H1 (cell line): ENCODE data around the gene IL5. TPM values are rescaled to one million over a fixed set of nuclear protein-coding genes. Genes with fewer than 3 reads are reported as not detected.
"Not testable (repeated sequence)": the region's sequence is repeated elsewhere in the genome, so short reads cannot be mapped to it uniquely, and the experiment has no call there.

Experiments
- CTCF ChIA-PET: fragments of 300-600 bp; sonication (Branson Sonifier 250); formaldehyde crosslinking; loops from one replicate; lab custom pipeline; 2021; ENCODE audit not compliant: partially characterized antibody; lab: Charles Lee
- POLR2A ChIA-PET: fragments of 300-600 bp; sonication (Branson Sonifier 250); formaldehyde crosslinking; loops from one replicate; lab custom pipeline; 2021; ENCODE audit warnings: inconsistent platforms; ENCODE audit not compliant: partially characterized antibody; lab: Charles Lee
- DNase-seq, 2 experiments: peaks; one replicate each; pipeline versions ENCODE4 v3.0.0 to v3.0.0-alpha.2; 2010 to 2022; ENCODE audit warnings: low spot score in 2 of 2, low read depth in 1 of 2, mixed read lengths in 1 of 2
- FAIRE-seq: peaks from 2 replicates; lab custom pipeline; 2011; peaks lifted over from hg19 to GRCh38; lab: Jason Lieb, UNC
- H2AFZ ChIP-seq: 2 replicates; pipeline ENCODE4 v1.8.1; 2012; ENCODE audit warnings: low read length, inconsistent platforms
- H2AK5ac ChIP-seq: 2 replicates; pipeline ENCODE4 v1.6.1; 2013; ENCODE audit warnings: low read depth, low read length
- H2BK120ac ChIP-seq: replicated peaks from 2 replicates; pipeline ENCODE3; 2013; ENCODE audit warnings: low read depth, low read length, inconsistent platforms
- H2BK12ac ChIP-seq: 2 replicates; pipeline ENCODE4 v1.6.1; 2013; ENCODE audit warnings: low read depth, low read length
- H2BK15ac ChIP-seq: 2 replicates; pipeline ENCODE4 v1.6.1; 2013; ENCODE audit warnings: low read length
- H2BK20ac ChIP-seq: 2 replicates; pipeline ENCODE4 v1.6.1; 2013; ENCODE audit warnings: low read length
- H2BK5ac ChIP-seq: 2 replicates; pipeline ENCODE4 v1.6.1; 2013; ENCODE audit warnings: low read depth, low read length
- H3K14ac ChIP-seq: 2 replicates; pipeline ENCODE4 v1.6.1; 2013; ENCODE audit warnings: inconsistent platforms; ENCODE audit not compliant: insufficient read length
- H3K18ac ChIP-seq: 2 replicates; pipeline ENCODE4 v1.6.1; 2013; ENCODE audit warnings: low read length; ENCODE audit errors: extremely low read depth
- H3K23ac ChIP-seq: 2 replicates; pipeline ENCODE4 v1.6.1; 2013; ENCODE audit warnings: inconsistent platforms; ENCODE audit not compliant: insufficient read length
- H3K23me2 ChIP-seq: 2 replicates; pipeline ENCODE4 v1.6.1; 2013; ENCODE audit warnings: low read depth, low read length
- H3K27ac ChIP-seq: 2 replicates; pipeline ENCODE4 v1.6.1; 2011; ENCODE audit warnings: low read depth, low read length, inconsistent platforms
- H3K27me3 ChIP-seq, 4 experiments: replicated peaks in 1 of 4; 1 replicate in 1 of 4; 2 replicates in 3 of 4; pipeline versions ENCODE4 v1.6.1 to v1.8.1; 2011 to 2013; ENCODE audit warnings: low read length in 3 of 4, mild to moderate bottlenecking in 3 of 4, inconsistent platforms in 2 of 4, mixed read lengths in 2 of 4, moderate library complexity in 1 of 4; ENCODE audit not compliant: control insufficient read depth in 3 of 4, insufficient read depth in 3 of 4; ENCODE audit errors: extremely low read depth in 1 of 4
- H3K36me3 ChIP-seq, 4 experiments: 2 replicates each; pipeline versions ENCODE4 v1.6.1 to v1.8.1; 2011 to 2013; ENCODE audit warnings: mild to moderate bottlenecking in 4 of 4, low read length in 3 of 4, moderate library complexity in 2 of 4, control low read depth in 1 of 4, inconsistent platforms in 1 of 4; ENCODE audit not compliant: insufficient read depth in 4 of 4, control insufficient read depth in 2 of 4
- H3K4ac ChIP-seq: replicated peaks from 2 replicates; pipeline ENCODE3; 2013; ENCODE audit warnings: low read length, low read depth, mixed read lengths, inconsistent platforms; ENCODE audit not compliant: insufficient read length
- H3K4me1 ChIP-seq, 4 experiments: replicated peaks in 1 of 4; 1 replicate in 1 of 4; 2 replicates in 3 of 4; pipeline versions ENCODE4 v1.6.1 to v1.8.1; 2011 to 2013; ENCODE audit warnings: low read length in 3 of 4, inconsistent platforms in 2 of 4, mixed read lengths in 1 of 4; ENCODE audit not compliant: insufficient read depth in 4 of 4, control insufficient read depth in 3 of 4
- H3K4me2 ChIP-seq, 2 experiments: 2 replicates each; pipeline versions ENCODE4 v1.6.1 to v1.8.1; 2011 to 2013; ENCODE audit warnings: low read depth in 2 of 2, low read length in 2 of 2, control low read depth in 1 of 2, inconsistent platforms in 1 of 2, mild to moderate bottlenecking in 1 of 2; ENCODE audit not compliant: insufficient read depth in 1 of 2
- H3K4me3 ChIP-seq, 4 experiments: fragments of 200-600, 300-600 bp in 1 of 4; sonication (generic), shearing (Covaris generic), sonication (Bioruptor Twin) in 1 of 4; 2 replicates each; pipeline versions ENCODE4 v1.5.1 to v1.8.1; 2011 to 2016; ENCODE audit warnings: low read length in 4 of 4, low read depth in 3 of 4, control low read depth in 2 of 4, inconsistent platforms in 2 of 4, mild to moderate bottlenecking in 2 of 4, mixed read lengths in 1 of 4, moderate library complexity in 1 of 4; ENCODE audit not compliant: insufficient read depth in 2 of 4; ENCODE audit errors: extremely low read depth in 1 of 4
- H3K56ac ChIP-seq: replicated peaks from 2 replicates; pipeline ENCODE3; 2013; ENCODE audit warnings: low read depth, mild to moderate bottlenecking, mixed read lengths, low read length, inconsistent platforms; ENCODE audit not compliant: insufficient read length
- H3K79me1 ChIP-seq: 2 replicates; pipeline ENCODE4 v1.6.1; 2013; ENCODE audit warnings: low read depth, low read length, control low read depth
- H3K79me2 ChIP-seq, 2 experiments: 2 replicates each; pipeline versions ENCODE4 v1.6.1 to v1.8.1; 2012 to 2013; ENCODE audit warnings: low read length in 2 of 2, mild to moderate bottlenecking in 2 of 2, inconsistent platforms in 1 of 2; ENCODE audit not compliant: insufficient read depth in 2 of 2, control insufficient read depth in 1 of 2
- H3K9ac ChIP-seq, 4 experiments: replicated peaks in 1 of 4; 1 replicate in 1 of 4; 2 replicates in 3 of 4; pipeline versions ENCODE4 v1.6.1 to v1.8.1; 2011 to 2013; ENCODE audit warnings: low read depth in 3 of 4, low read length in 3 of 4, control low read depth in 2 of 4, mild to moderate bottlenecking in 2 of 4, moderate library complexity in 2 of 4, inconsistent platforms in 1 of 4; ENCODE audit errors: extremely low read depth in 1 of 4
- H3K9me3 ChIP-seq, 2 experiments: 2 replicates each; pipeline versions ENCODE4 v1.6.1 to v1.8.1; 2012 to 2013; ENCODE audit warnings: mild to moderate bottlenecking in 2 of 2, moderate library complexity in 2 of 2, control low read depth in 1 of 2, inconsistent platforms in 1 of 2, low read depth in 1 of 2, low read length in 1 of 2, mixed read lengths in 1 of 2; ENCODE audit not compliant: insufficient read depth in 2 of 2
- H4K20me1 ChIP-seq, 2 experiments: replicated peaks in 1 of 2; 2 replicates each; pipeline versions ENCODE3 to v1.8.1; 2011 to 2013; ENCODE audit warnings: inconsistent platforms in 2 of 2, low read length in 2 of 2, mild to moderate bottlenecking in 1 of 2; ENCODE audit not compliant: insufficient read depth in 2 of 2, control insufficient read depth in 1 of 2
- H4K5ac ChIP-seq: 2 replicates; pipeline ENCODE4 v1.6.1; 2013; ENCODE audit warnings: low read length, low read depth, mixed read lengths, inconsistent platforms; ENCODE audit not compliant: insufficient read length
- H4K8ac ChIP-seq: 2 replicates; pipeline ENCODE4 v1.8.0; 2013; ENCODE audit warnings: mild to moderate bottlenecking, moderate library complexity, low read length, inconsistent platforms; ENCODE audit not compliant: insufficient read depth; ENCODE audit errors: extremely low read depth
- H4K91ac ChIP-seq: replicated peaks from 2 replicates; pipeline ENCODE3; 2013; ENCODE audit warnings: low read length, mixed read lengths, inconsistent platforms; ENCODE audit not compliant: insufficient read length
- WGBS, 2 experiments: shearing (Covaris generic) in 1 of 2; methylation state at CpG; one replicate each; pipeline versions ENCODE4 v1.1.6 to v1.1.7; 2013 to 2015; ENCODE audit warnings: low lambda C conversion rate in 2 of 2, mixed read lengths in 2 of 2, inconsistent platforms in 1 of 2, low coverage in 1 of 2, missing lambda C conversion rate in 1 of 2; ENCODE audit not compliant: insufficient replicate concordance in 2 of 2, insufficient coverage in 1 of 2, insufficient read length in 1 of 2; ENCODE audit errors: extremely low coverage in 1 of 2, missing lambda C conversion rate in 1 of 2; 5-methylcytosine and 5-hydroxymethylcytosine counted together
- polyA plus RNA-seq, 7 experiments: library from polyadenylated mRNA; depleted of rRNA in 3 of 7; stranded (reverse) in 5 of 7; unstranded in 2 of 7; fragments of >200 nt in 5 of 7; fragments of 200-250 nt in 2 of 7; gene quantifications; 1 replicate in 5 of 7; 2 replicates in 1 of 7; 4 replicates in 1 of 7; pipeline versions ENCODE4 v1.2.1 to v1.2.3, GENCODE V29; 2011 to 2013; ENCODE audit warnings: missing spikeins in 2 of 7, mixed read lengths in 2 of 7
- total RNA-seq: library from RNA; stranded (reverse); fragmentation: NEBNext Ultra II Directional; extraction: Animal tissue kit (Norgen Biotek cat#: 25700); gene quantifications from 2 replicates; pipeline ENCODE4 v1.2.1, GENCODE V29; 2021

The IL5 gene
- total and polyA plus RNA-seq, 2 of the 8 experiments (the other 6 are each of a cell fraction or from before 2014, with no cell fraction given) = not detected

DNA sequence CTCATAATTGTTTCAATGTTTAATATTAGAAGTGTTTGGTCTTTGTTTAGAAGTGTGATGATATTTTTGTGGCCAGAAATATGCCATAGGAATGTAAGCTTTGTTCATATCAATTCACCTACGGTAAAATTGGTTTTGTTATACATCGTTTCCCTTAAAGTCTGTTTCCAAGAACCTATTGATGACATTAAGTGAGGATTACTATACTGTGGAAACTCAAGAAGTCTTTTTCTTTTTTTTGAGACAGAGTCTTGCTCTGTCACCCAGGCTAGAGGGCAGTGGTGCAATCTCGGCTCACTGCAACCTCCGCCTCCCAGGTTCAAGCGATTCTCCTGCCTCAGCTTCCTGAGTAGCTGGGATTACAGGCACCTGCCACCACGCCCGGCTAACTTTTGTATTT lies 5.5 kb upstream of the IL5 start:
- not testable (repeated sequence) for H4K91ac ChIP-seq, FAIRE-seq
- 87% methylated on average over 6 of the region's 7 CpGs; no CpG with 5 or more reads in 1 of the 2 experiments for WGBS, 2 experiments

More for the DNA sequence above, 5.5 kb upstream of the IL5 start:
- H3K23ac ChIP-seq, H3K79me1 ChIP-seq, H3K36me3 ChIP-seq, H3K4ac ChIP-seq, H3K27ac ChIP-seq, H4K5ac ChIP-seq, H3K56ac ChIP-seq, H3K9ac ChIP-seq, H2AK5ac ChIP-seq, H2BK120ac ChIP-seq, H3K4me1 ChIP-seq, H3K9me3 ChIP-seq, H2BK15ac ChIP-seq, H3K4me3 ChIP-seq, DNase-seq, H3K27me3 ChIP-seq, H3K23me2 ChIP-seq, H3K4me2 ChIP-seq, H3K14ac ChIP-seq, POLR2A ChIA-PET, H2BK12ac ChIP-seq, H4K20me1 ChIP-seq, H3K79me2 ChIP-seq, H3K18ac ChIP-seq, H2AFZ ChIP-seq, H2BK20ac ChIP-seq, H4K8ac ChIP-seq, H2BK5ac ChIP-seq: not testable (repeated sequence)
- CTCF ChIA-PET = interaction anchor here (1.1 to 2.0 kb wide), 2 partner anchors 20 to 22 kb away, joined by 3 to 20 read pairs; no protein-coding TSS in a partner anchor
